Mononuclear cell (primary cell): ENCODE results near the gene FGG. TPM values are rescaled to one million over a fixed set of nuclear protein-coding genes. Genes with fewer than 3 reads are reported as not detected.

Experiments
- H3K27me3 ChIP-seq: 2 replicates; pipeline ENCODE4 v1.6.0; 2011; ENCODE audit warnings: low read length, control low read depth; ENCODE audit not compliant: insufficient read depth
- H3K4me1 ChIP-seq: 2 replicates; pipeline ENCODE4 v1.5.1; 2011; ENCODE audit warnings: mild to moderate bottlenecking, low read length, control low read depth; ENCODE audit not compliant: insufficient read depth
- H3K4me3 ChIP-seq: 2 replicates; pipeline ENCODE4 v1.5.1; 2011; ENCODE audit warnings: mild to moderate bottlenecking, low read length, moderate library complexity
- H3K9me3 ChIP-seq: 2 replicates; pipeline ENCODE4 v1.5.1; 2011; ENCODE audit warnings: low read depth, mild to moderate bottlenecking, control low read depth, low read length
- total RNA-seq: library from RNA; depleted of rRNA; stranded (reverse); fragments of >200 nt; gene quantifications from one replicate; pipeline ENCODE4 v1.2.3, GENCODE V29; 2012

Gene FGG
- total RNA-seq, 1 donor: not detected

DNA sequence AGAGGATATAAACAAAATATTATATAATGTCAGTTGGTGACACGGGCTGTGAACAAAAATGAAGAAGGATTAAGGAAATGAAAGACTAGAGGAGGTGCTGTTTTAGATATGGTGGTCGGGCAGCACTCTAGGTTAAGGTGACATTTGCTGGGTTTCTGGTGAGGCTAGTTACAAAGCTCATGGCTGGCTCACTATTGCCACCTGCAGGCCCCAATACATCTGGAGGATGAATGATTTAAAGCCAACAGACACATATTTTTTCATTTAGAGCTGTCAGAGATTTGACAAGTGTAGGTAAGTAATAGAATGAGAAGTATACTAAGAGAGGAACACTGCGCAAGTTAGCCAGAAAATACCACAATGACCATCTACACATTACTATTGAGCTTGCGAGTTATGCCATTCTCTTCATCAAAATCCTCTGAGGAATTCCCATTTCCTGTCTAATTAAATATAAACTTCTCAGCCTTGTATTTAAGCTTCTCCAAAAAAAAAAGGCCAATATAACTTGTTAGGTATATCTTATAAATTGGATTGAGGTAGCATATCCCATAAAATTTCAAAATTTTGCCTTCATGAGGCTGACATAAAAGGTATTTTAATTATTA is 6.4 kb upstream of the FGG start:
- H3K4me3 ChIP-seq: no peak overlapping the region
- H3K27me3 ChIP-seq: no peaks in the 10 kb centered on the region
- H3K4me1 ChIP-seq: no peaks in the 10 kb centered on the region
- H3K9me3 ChIP-seq: no peaks in the 10 kb centered on the region

DNA sequence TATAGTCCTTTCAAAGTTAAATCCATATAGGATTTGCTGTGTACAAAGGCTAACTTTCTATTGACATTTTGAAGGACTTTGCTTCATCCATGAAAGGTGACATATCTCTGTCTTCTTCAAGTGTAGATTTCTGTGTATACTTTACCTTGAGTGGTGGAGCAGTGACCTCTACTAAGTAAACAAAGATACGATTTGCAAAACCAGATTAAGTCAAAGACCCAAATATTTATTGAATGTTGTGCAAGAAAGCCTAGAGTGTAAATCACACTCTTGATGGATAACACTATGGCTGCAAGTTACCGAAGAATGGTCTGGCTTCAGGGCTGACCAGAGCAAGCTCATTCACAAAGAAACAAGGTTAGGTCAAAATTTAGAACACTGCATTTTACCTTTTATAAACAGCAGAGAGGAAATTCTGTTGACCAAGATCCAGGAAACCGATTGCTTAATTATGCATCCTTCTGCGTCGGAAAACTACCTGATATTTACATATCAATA is 5.4 kb upstream of the FGG start:
- Histone ChIP-seq H3K4me1 (no peaks in the 10 kb centered on the region), H3K9me3 (no peaks in the 10 kb centered on the region), H3K27me3 (no peaks in the 10 kb centered on the region), H3K4me3 (no peak overlapping the region)

DNA sequence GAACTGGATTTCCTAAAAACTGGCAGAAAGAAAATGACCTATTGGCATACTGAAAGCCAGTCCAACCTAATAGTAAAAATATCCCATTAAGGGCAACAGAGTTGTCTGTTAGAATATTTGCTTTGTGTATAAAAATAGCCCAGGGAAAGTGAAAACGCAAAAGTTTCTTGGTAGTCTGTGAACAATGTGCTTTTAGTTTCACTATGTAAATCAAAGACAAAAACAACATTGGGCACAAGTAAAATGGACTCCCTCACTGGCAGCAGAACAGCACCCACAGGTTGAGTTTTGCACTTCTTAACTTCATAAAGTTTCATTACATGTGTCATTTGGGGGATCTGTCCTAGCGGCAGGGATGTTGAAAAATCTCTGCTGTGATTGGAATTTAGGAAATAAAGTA is 4.3 kb upstream of the FGG start:
- Histone ChIP-seq H3K4me3 (no peak overlapping the region), H3K27me3 (no peaks in the 10 kb centered on the region), H3K4me1 (no peaks in the 10 kb centered on the region), H3K9me3 (no peaks in the 10 kb centered on the region)

DNA sequence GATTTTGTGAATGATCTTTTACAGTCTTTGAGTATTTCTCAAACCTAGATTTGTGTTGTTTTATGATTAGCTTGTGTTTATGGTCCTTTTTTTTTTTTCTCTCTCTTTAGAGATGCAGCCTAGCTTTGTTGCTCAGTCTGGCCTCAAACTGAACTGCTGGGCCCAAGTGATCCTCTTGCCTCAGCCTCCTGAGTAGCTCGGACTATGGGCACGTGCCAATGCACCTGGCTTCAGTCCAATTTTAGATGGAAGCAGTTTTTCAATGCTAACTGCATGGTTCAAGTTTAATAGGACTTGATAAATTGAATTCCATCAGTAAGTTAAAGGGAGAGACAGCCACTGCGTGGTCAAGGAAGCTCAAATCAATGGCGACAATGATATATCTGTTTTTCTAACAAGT is 3.8 kb upstream of the FGG start:
- H3K4me3 ChIP-seq: no peak overlapping the region
- no peaks in the 10 kb centered on the region for H3K9me3 ChIP-seq
- no peaks in the 10 kb centered on the region for H3K27me3 ChIP-seq
- H3K4me1 ChIP-seq: no peaks in the 10 kb centered on the region

DNA sequence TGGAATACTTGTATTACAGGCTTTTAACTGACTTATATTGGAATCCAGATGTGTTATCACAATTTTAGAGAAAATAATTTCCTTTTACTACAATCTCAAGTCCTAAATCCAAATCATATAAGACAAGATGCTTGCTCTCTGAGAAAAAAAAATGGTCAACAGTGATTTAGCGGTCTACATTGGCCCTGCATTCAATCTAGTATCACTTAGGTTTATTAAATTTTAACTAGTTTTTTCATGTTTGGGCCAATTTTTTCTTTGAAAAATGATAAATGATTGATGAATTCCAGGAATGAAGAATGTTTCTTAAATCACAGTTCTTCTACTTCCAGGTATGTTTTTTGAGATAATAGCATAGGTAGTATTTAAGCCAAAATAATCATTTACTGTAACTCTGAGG is 2.8 kb upstream of the FGG start:
- Histone ChIP-seq H3K9me3 (no peaks in the 10 kb centered on the region), H3K4me1 (no peaks in the 10 kb centered on the region), H3K27me3 (peaks cover 2% of the 10 kb centered on the region), H3K4me3 (no peak overlapping the region)

DNA sequence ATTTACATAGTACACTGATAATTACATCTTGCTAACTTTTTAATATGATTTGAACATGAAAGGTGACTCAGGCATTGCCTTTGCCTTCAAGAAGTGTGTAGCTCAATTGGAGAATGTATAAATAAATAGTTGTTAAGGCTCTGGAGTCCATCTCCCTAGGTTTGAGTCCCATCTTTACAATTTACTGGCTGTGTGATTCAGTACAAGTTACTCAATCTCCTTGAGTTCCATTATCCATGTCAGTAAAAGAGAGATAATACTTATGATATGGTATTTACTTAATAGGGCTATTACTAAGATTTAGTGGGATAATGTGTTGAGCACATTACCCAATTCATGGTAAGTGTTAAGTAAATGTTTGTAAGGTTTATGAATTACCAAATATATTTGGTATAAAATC is 1.9 kb upstream of the FGG start:
- Histone ChIP-seq H3K4me3 (no peak overlapping the region), H3K9me3 (no peaks in the 10 kb centered on the region)

DNA sequence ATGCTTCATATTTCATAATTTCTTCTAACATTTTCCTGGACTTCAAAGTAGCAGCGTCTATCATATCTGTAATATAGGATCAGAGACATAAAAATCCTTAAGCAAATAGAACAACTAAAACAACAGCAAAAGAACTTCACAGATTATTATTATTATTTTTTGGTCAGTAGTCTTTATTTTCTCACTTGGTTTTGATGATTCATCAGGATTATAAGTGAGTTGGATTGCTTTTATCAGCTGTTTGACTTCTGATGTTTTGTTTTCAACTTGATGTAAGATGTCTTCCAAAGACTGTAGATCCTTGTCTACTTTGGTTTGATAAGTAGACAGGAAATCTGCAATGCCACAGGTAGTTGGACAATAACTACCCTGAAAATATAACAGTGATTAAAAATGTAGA is 623 bp downstream of the FGG start:
- H3K4me3 ChIP-seq: no peak overlapping the region
- H3K27me3 ChIP-seq: peaks cover 6% of the 10 kb centered on the region
- no peaks in the 10 kb centered on the region for H3K4me1 ChIP-seq
- H3K9me3 ChIP-seq: no peaks in the 10 kb centered on the region

More for the DNA sequence above, 1.9 kb upstream of the FGG start:
- H3K27me3 ChIP-seq: peaks cover 4% of the 10 kb centered on the region
- H3K4me1 ChIP-seq: no peaks in the 10 kb centered on the region

DNA sequence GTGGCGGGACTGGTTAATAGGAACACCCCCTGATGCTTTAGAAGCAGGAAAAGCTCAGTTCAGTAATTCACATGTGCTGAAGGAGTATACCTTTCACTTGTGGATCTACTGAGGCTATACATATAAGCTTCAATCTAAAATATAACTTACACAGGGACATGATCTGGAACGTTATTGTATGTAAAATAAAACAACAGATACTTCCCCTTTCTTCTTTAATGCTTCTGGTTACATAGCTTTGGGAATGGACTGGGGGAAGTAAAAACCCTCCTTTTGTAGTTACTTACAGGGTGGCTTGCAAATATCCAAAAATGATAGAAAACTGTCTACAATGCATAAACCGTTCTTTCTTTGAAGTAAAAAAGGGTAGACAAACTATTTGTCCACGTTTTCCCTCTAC is 1.9 kb downstream of the FGG start:
- H3K4me1 ChIP-seq: no peaks in the 10 kb centered on the region

DNA sequence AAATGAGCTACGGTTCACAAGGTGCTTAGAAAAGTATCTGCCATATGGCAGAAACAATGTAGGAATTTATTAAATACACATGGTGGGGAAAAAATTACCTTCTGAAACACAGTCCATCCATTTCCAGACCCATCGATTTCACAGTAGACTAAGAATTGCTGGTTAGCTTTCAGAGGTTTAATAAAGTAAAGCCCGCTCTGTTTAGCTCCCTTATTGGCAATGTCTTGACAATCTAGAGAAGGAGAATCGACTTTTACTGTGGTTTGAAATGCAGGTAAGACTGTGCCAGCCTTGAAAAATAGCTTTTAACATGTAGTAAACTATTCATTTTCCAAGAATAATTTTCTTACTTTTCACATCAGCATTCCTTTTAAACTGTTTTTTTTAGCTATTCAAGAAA is 2.9 kb downstream of the FGG start:
- H3K4me3 ChIP-seq: no peak overlapping the region
- no peaks in the 10 kb centered on the region for H3K9me3 ChIP-seq
- peaks cover 10% of the 10 kb centered on the region for H3K27me3 ChIP-seq
- H3K4me1 ChIP-seq: no peaks in the 10 kb centered on the region

More for the DNA sequence above, 1.9 kb downstream of the FGG start:
- Histone ChIP-seq H3K4me3 (no peak overlapping the region), H3K27me3 (peaks cover 6% of the 10 kb centered on the region), H3K9me3 (no peaks in the 10 kb centered on the region)

DNA sequence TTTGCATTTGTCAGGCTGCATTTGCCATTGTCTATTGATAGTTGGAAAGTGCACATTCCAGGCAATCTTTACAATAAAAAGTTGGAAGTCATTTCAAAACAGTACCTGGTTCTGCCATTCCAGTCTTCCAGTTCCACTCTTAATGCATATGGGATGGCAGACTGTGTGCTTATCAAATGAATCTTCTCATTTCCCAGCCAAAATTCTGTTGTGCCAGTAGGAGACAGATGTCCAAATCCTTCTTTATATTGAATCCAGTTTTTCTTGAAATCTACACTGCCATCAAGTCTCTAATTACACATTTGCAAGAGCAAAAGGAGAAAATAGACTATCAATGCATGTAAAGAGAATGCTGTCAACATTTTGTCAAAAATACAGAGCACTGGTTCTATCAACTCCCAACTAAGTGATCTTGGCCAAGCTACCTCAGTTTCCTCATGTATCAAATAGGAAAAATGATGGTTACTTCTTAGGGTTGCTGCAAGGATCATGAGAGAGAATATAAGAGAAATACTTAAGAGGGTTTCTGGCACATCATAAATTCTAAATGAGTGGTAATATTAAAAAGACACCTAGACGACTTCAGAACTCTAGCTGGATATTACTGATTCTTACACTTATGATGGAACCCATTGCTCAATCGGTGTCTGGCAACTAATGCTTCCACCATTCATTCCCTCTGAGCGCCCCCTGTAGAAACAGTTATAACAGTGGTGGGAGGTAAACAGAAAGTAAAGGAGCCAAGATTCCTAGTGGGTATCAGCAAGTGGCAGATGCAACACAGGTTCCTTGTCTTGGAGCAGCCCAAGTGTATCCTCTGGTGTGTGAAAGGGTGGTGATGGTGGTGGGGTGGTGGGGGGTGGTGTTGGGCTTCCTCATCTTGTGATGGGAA is 3.8 kb downstream of the FGG start:
- Histone ChIP-seq H3K27me3 (peaks cover 10% of the 10 kb centered on the region), H3K9me3 (no peaks in the 10 kb centered on the region), H3K4me3 (no peak overlapping the region), H3K4me1 (no peaks in the 10 kb centered on the region)

DNA sequence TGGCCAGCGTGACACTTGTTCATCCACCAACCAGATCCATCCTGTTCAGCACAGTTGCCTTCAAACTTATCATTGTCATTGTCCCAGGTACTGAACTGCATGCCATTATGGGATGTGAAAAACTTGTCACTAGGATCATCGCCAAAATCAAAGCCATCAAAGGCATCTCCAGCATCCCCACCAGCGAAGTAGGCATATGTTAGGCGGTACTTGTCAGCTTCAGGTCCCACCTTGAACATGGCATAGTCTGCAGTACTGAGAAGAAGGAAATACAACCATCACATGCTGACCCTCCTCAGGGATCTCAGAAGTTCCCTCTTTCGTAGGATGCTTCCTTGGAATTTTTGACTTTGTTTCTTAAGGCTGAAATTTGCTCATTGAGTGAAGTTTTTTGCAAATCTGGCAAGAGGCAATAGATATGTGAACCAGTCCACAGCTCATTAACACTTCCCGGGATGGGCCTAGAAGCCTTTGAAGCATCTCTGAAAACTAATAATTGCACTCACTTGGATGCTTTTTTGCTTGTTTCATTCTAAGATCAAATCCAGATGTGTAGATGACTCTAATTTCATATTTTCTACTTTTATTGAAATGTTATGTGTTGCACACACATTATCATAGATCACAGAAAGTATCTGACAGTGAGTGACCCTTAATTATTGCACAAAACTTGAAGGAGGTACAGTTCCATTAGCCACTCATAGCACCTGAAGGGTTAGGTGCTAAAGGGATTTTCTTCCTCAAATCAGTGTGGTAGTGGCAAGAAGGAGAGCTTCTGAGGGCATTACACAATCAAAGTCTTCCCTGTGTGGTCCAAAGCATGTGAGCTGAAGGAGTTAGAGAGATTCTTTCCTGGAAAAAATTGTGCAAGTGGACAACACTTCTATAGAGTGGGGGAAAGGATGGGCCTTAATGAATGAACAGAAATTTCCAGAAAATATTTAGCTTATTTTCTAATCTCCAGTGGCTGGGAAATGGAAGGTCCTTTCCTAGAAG is 5.4 kb downstream of the FGG start:
- H3K4me1 ChIP-seq: no peaks in the 10 kb centered on the region
- peaks cover 14% of the 10 kb centered on the region for H3K27me3 ChIP-seq
- no peak overlapping the region for H3K4me3 ChIP-seq
- H3K9me3 ChIP-seq: no peaks in the 10 kb centered on the region

DNA sequence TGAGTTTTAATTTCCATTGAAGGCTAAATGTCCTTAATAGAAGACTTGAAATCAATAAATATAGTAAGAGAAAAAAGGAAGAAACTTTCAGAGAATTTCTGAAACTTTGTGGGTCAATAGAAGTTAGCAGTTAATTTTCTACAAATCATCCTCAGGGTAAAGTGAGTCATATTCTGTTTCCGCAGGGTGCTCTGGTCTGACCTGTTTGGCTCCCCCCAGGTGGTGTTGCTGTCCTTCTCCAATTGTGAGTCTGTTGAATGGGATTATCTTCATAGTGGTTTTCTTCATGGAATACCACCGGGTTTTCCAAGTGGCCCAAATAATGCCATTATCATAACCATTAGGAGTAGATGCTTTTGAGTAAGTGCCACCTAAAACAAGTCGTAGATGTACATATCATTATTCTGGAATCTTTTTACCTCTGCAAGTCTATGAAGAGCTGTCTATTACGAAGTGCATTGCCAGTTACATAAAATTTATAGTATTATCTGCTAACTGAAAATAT is 7.7 kb downstream of the FGG start:
- no peak overlapping the region for H3K4me3 ChIP-seq
- H3K9me3 ChIP-seq: no peaks in the 10 kb centered on the region
- H3K27me3 ChIP-seq: peaks cover 18% of the 10 kb centered on the region
- no peaks in the 10 kb centered on the region for H3K4me1 ChIP-seq

DNA sequence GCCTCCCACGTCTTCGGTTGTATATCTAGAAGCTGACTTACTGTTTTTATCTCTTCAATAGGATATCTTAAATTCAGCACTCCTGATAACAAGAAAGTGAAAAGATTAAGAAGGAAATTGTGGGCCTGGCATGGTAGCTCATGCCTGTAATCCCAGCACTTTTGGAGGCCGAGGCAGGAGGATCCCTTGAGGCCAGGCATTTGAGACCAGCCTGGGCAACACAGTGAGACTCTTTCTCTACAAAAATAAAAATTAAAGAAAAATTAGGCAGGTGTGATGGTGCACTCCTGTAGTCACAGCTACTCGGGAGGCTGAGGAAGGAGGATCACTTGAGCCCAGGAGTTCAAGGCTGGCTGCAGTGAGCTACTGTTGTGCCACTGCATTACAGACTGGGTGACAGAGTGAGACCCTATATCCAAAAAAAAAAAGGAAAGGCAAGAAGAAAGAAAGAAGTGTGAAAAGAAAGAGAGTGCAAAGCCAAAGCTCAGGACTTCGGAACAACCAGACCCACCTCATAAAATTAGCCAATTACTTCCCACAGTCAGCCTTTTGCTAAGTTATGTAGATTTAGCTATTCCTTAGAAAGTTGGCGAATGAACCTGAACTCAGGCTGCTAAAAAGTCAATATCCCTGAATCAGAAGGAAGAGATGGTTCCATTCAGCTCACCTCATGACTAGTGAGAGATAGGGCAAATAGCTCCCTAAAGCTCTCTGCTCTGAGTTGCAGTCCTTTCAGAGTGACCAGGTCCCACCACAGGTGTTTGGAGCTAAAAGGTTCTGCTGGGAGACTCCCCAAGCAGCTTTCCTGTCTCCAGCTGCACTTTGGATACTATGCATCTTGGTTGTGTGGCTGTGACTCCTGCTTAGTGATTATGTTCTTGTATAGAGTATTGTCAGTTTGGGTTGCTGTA is 9.2 kb downstream of the FGG start:
- Histone ChIP-seq H3K4me1 (no peaks in the 10 kb centered on the region), H3K4me3 (no peak overlapping the region), H3K9me3 (no peaks in the 10 kb centered on the region), H3K27me3 (peaks cover 15% of the 10 kb centered on the region)
